ENCODE measurements around the gene TMSB15A. TPM values are rescaled to one million over a fixed set of nuclear protein-coding genes. Genes with fewer than 3 reads are reported as not detected.
"Not testable (repeated sequence)": the region's sequence is repeated elsewhere in the genome, so short reads cannot be mapped to it uniquely, and the experiment has no call there.

The TMSB15A gene
- polyA plus RNA-seq (2013, experiment 1 of 2), result 148 TPM
- 200 TPM for polyA plus RNA-seq (2013, experiment 2 of 2)

- Histone ChIP-seq H3K36me3 (ENCODE audit: insufficient read depth, low read length) (peaks cover 20% of the 10 kb centered on the region), H3K4me3 (ENCODE audit: low read length) (peak within 1 kb of the TSS; percentile 77), H3K4me1 (ENCODE audit: insufficient read depth, low read length) (no peaks in the 10 kb centered on the region), H3K9me3 (ENCODE audit: insufficient read depth, low read depth, low read length) (no peaks in the 10 kb centered on the region), H3K27ac (ENCODE audit: low read depth, low read length) (peak within 1 kb of the TSS; percentile 79; the same call in 1 of the 2 replicates), H3K27me3 (ENCODE audit: insufficient read depth, low read length) (peaks cover 7% of the 10 kb centered on the region; the same call in 1 of the 2 replicates), H3K9ac (ENCODE audit: low read depth, low read length) (peak within 1 kb of the TSS; percentile 89)
- WGBS, result 2% methylated on average over 55 of the region's 62 CpGs
Observed at GRCh38 chrX:102515975-102516941, at the start of gene TMSB15A. TSS of gene TMSB15A (minus strand) at chrX:102516739.

- H3K4me3 ChIP-seq (ENCODE audit: low read length), result no peak overlapping the region
- H3K9me3 ChIP-seq (ENCODE audit: insufficient read depth, low read depth, low read length), result no peaks in the 10 kb centered on the region
- H3K27ac ChIP-seq (ENCODE audit: low read depth, low read length), result no peak overlapping the region
- no peak overlapping the region for H3K9ac ChIP-seq (ENCODE audit: low read depth, low read length)
- no peaks in the 10 kb centered on the region for H3K4me1 ChIP-seq (ENCODE audit: insufficient read depth, low read length)
- no peaks in the 10 kb centered on the region for H3K36me3 ChIP-seq (ENCODE audit: insufficient read depth, low read length)
- WGBS, result 90% methylated on average over 2 of the region's 2 CpGs
- no peaks in the 10 kb centered on the region for H3K27me3 ChIP-seq (ENCODE audit: insufficient read depth, low read length)
Observed at GRCh38 chrX:102560423-102561068, 44.0 kb upstream of the TMSB15A start.

GRCh38 chrX:102558607-102559006 lies 42.1 kb upstream of the TMSB15A start:
- 94% methylated on average over 1 of the region's 2 CpGs for WGBS
- no peak overlapping the region for H3K4me3 ChIP-seq (ENCODE audit: low read length)
- no peak overlapping the region for H3K27ac ChIP-seq (ENCODE audit: low read depth, low read length)
- H3K9ac ChIP-seq (ENCODE audit: low read depth, low read length), result no peak overlapping the region
- no peaks in the 10 kb centered on the region for H3K36me3 ChIP-seq (ENCODE audit: insufficient read depth, low read length)
- H3K27me3 ChIP-seq (ENCODE audit: insufficient read depth, low read length), result no peaks in the 10 kb centered on the region
- no peaks in the 10 kb centered on the region for H3K9me3 ChIP-seq (ENCODE audit: insufficient read depth, low read depth, low read length)
- H3K4me1 ChIP-seq (ENCODE audit: insufficient read depth, low read length), result no peaks in the 10 kb centered on the region

- Histone ChIP-seq H3K27me3 (ENCODE audit: insufficient read depth, low read length) (peaks cover 7% of the 10 kb centered on the region; the same call in 1 of the 2 replicates), H3K4me3 (ENCODE audit: low read length) (no peak overlapping the region), H3K27ac (ENCODE audit: low read depth, low read length) (no peak overlapping the region), H3K9ac (ENCODE audit: low read depth, low read length) (no peak overlapping the region), H3K9me3 (ENCODE audit: insufficient read depth, low read depth, low read length) (no peaks in the 10 kb centered on the region), H3K36me3 (ENCODE audit: insufficient read depth, low read length) (no peaks in the 10 kb centered on the region), H3K4me1 (ENCODE audit: insufficient read depth, low read length) (no peaks in the 10 kb centered on the region)
- WGBS, result 97% methylated on average over 22 of the region's 23 CpGs
Observed at GRCh38 chrX:102548231-102548630, 31.7 kb upstream of the TMSB15A start.

- H3K4me3 ChIP-seq (ENCODE audit: low read length), result no peak overlapping the region
Observed at GRCh38 chrX:102546828-102547493, 30.4 kb upstream of the TMSB15A start.

GRCh38 chrX:102546175-102546574 lies 29.6 kb upstream of the TMSB15A start:
- not testable (repeated sequence) for H3K36me3 ChIP-seq (ENCODE audit: insufficient read depth, low read length); H3K4me3 ChIP-seq (ENCODE audit: low read length); H3K27me3 ChIP-seq (ENCODE audit: insufficient read depth, low read length); H3K9me3 ChIP-seq (ENCODE audit: insufficient read depth, low read depth, low read length); H3K9ac ChIP-seq (ENCODE audit: low read depth, low read length); H3K27ac ChIP-seq (ENCODE audit: low read depth, low read length); H3K4me1 ChIP-seq (ENCODE audit: insufficient read depth, low read length)
- 83% methylated on average over 5 of the region's 5 CpGs for WGBS

More at GRCh38 chrX:102546828-102547493, 30.4 kb upstream of the TMSB15A start:
- Histone ChIP-seq H3K27ac (ENCODE audit: low read depth, low read length) (no peak overlapping the region), H3K36me3 (ENCODE audit: insufficient read depth, low read length) (no peaks in the 10 kb centered on the region), H3K9ac (ENCODE audit: low read depth, low read length) (no peak overlapping the region), H3K27me3 (ENCODE audit: insufficient read depth, low read length) (peaks cover 7% of the 10 kb centered on the region; the same call in 1 of the 2 replicates), H3K4me1 (ENCODE audit: insufficient read depth, low read length) (no peaks in the 10 kb centered on the region), H3K9me3 (ENCODE audit: insufficient read depth, low read depth, low read length) (no peaks in the 10 kb centered on the region)
- WGBS, result 80% methylated on average over 35 of the region's 35 CpGs

- Histone ChIP-seq H3K4me1 (ENCODE audit: insufficient read depth, low read length) (no peaks in the 10 kb centered on the region), H3K27ac (ENCODE audit: low read depth, low read length) (no peak overlapping the region), H3K4me3 (ENCODE audit: low read length) (no peak overlapping the region), H3K9ac (ENCODE audit: low read depth, low read length) (no peak overlapping the region), H3K27me3 (ENCODE audit: insufficient read depth, low read length) (no peaks in the 10 kb centered on the region), H3K9me3 (ENCODE audit: insufficient read depth, low read depth, low read length) (no peaks in the 10 kb centered on the region), H3K36me3 (ENCODE audit: insufficient read depth, low read length) (no peaks in the 10 kb centered on the region)
- WGBS, result no CpG with 5 or more reads among the region's 2 CpGs
Observed at GRCh38 chrX:102535958-102536357, 19.4 kb upstream of the TMSB15A start.

GRCh38 chrX:102517326-102517725 lies 787 bp upstream of the TMSB15A start:
- WGBS, result 62% methylated on average over 6 of the region's 7 CpGs
- Histone ChIP-seq H3K27me3 (ENCODE audit: insufficient read depth, low read length) (peaks cover 7% of the 10 kb centered on the region; the same call in 1 of the 2 replicates), H3K27ac (ENCODE audit: low read depth, low read length) (no peak overlapping the region), H3K9ac (ENCODE audit: low read depth, low read length) (no peak overlapping the region), H3K4me3 (ENCODE audit: low read length) (no peak overlapping the region), H3K36me3 (ENCODE audit: insufficient read depth, low read length) (peaks cover 20% of the 10 kb centered on the region), H3K4me1 (ENCODE audit: insufficient read depth, low read length) (no peaks in the 10 kb centered on the region), H3K9me3 (ENCODE audit: insufficient read depth, low read depth, low read length) (no peaks in the 10 kb centered on the region)

- Histone ChIP-seq H3K4me3 (ENCODE audit: low read length) (no peak overlapping the region), H3K36me3 (ENCODE audit: insufficient read depth, low read length) (peaks cover 20% of the 10 kb centered on the region), H3K4me1 (ENCODE audit: insufficient read depth, low read length) (no peaks in the 10 kb centered on the region), H3K27ac (ENCODE audit: low read depth, low read length) (no peak overlapping the region), H3K27me3 (ENCODE audit: insufficient read depth, low read length) (peaks cover 7% of the 10 kb centered on the region; the same call in 1 of the 2 replicates), H3K9ac (ENCODE audit: low read depth, low read length) (no peak overlapping the region), H3K9me3 (ENCODE audit: insufficient read depth, low read depth, low read length) (no peaks in the 10 kb centered on the region)
- 100% methylated on average over 1 of the region's 1 CpG for WGBS
Observed at GRCh38 chrX:102514536-102514935, 2.0 kb downstream of the TMSB15A start.

- no peaks in the 10 kb centered on the region for H3K4me1 ChIP-seq (ENCODE audit: insufficient read depth, low read length)
- H3K9me3 ChIP-seq (ENCODE audit: insufficient read depth, low read depth, low read length), result no peaks in the 10 kb centered on the region
- 95% methylated on average over 2 of the region's 2 CpGs for WGBS
- H3K36me3 ChIP-seq (ENCODE audit: insufficient read depth, low read length), result no peaks in the 10 kb centered on the region
- H3K9ac ChIP-seq (ENCODE audit: low read depth, low read length), result no peak overlapping the region
- H3K27ac ChIP-seq (ENCODE audit: low read depth, low read length), result no peak overlapping the region
- H3K4me3 ChIP-seq (ENCODE audit: low read length), result no peak overlapping the region
- H3K27me3 ChIP-seq (ENCODE audit: insufficient read depth, low read length), result no peaks in the 10 kb centered on the region
Observed at GRCh38 chrX:102498732-102499131, 17.8 kb downstream of the TMSB15A start.

- no peak overlapping the region for H3K27ac ChIP-seq (ENCODE audit: low read depth, low read length)
- no peaks in the 10 kb centered on the region for H3K36me3 ChIP-seq (ENCODE audit: insufficient read depth, low read length)
- no peaks in the 10 kb centered on the region for H3K9me3 ChIP-seq (ENCODE audit: insufficient read depth, low read depth, low read length)
- no peak overlapping the region for H3K9ac ChIP-seq (ENCODE audit: low read depth, low read length)
- no peak overlapping the region for H3K4me3 ChIP-seq (ENCODE audit: low read length)
- no peaks in the 10 kb centered on the region for H3K4me1 ChIP-seq (ENCODE audit: insufficient read depth, low read length)
- no peaks in the 10 kb centered on the region for H3K27me3 ChIP-seq (ENCODE audit: insufficient read depth, low read length)
Observed at GRCh38 chrX:102491766-102492165, 24.8 kb downstream of the TMSB15A start.

All from HUES64 (cell line).